Endothelial cell of umbilical vein (primary cell): Measurements from ENCODE around the gene ENTPD7. TPM values are rescaled to one million over a fixed set of nuclear protein-coding genes. Genes with fewer than 3 reads are reported as not detected.

Experiments
- BruUV-seq: library from RNA; stranded (reverse); fragments of 400-500 nt; replicated peaks from 2 replicates; lab custom pipeline; 2021; lab: Mats Ljungman, UMichigan
- CTCF ChIA-PET: fragments of 300-600, 350-600 bp; sonication (Branson Sonifier 250); formaldehyde crosslinking; loops from one replicate; lab custom pipeline; 2021; ENCODE audit warnings: antibody characterized with exemption, inconsistent platforms; lab: Charles Lee
- POLR2A ChIA-PET: fragments of 300-600, 350-600 bp; sonication (Branson Sonifier 250); formaldehyde crosslinking; loops from one replicate; lab custom pipeline; 2021; ENCODE audit warnings: antibody characterized with exemption, inconsistent platforms; lab: Charles Lee
- DNase-seq: peaks from one replicate; pipeline ENCODE4 v3.0.0-alpha.2; 2011; ENCODE audit warnings: low read depth, low spot score
- FAIRE-seq: peaks from 2 replicates; lab custom pipeline; 2011; peaks lifted over from hg19 to GRCh38; lab: Jason Lieb, UNC
- H2AFZ ChIP-seq: 2 replicates; pipeline ENCODE4 v1.6.0; 2012; ENCODE audit warnings: low read depth, low read length, control low read depth, inconsistent platforms
- H3K27ac ChIP-seq: 2 replicates; pipeline ENCODE4 v1.5.1; 2011; ENCODE audit warnings: low read depth, mild to moderate bottlenecking, control low read depth, low read length, moderate library complexity; ENCODE audit not compliant: insufficient read depth
- H3K27me3 ChIP-seq, 2 experiments: 2 replicates each; pipeline versions ENCODE4 v1.6.0 to v1.6.1; 2011; ENCODE audit warnings: low read length in 2 of 2, mixed read lengths in 1 of 2; ENCODE audit not compliant: control insufficient read depth in 2 of 2, insufficient read depth in 2 of 2
- H3K36me3 ChIP-seq, 2 experiments: 2 replicates in 1 of 2; 3 replicates in 1 of 2; pipeline ENCODE4 v1.5.1; 2011; ENCODE audit warnings: low read length in 2 of 2, mild to moderate bottlenecking in 1 of 2, moderate library complexity in 1 of 2; ENCODE audit not compliant: control insufficient read depth in 2 of 2, insufficient read depth in 2 of 2; ENCODE audit errors: extremely low read depth in 1 of 2
- H3K4me1 ChIP-seq: 3 replicates; pipeline ENCODE4 v1.5.1; 2011; ENCODE audit warnings: mild to moderate bottlenecking, low read length; ENCODE audit not compliant: control insufficient read depth, insufficient read depth; ENCODE audit errors: extremely low read depth
- H3K4me2 ChIP-seq: 2 replicates; pipeline ENCODE4 v1.6.1; 2011; ENCODE audit warnings: low read length, control low read depth, mixed read lengths; ENCODE audit not compliant: insufficient read depth
- H3K4me3 ChIP-seq, 3 experiments: fragments of 200-600 bp in 1 of 3; sonication (generic), shearing (Covaris generic) in 1 of 3; replicated peaks in 1 of 3; 2 replicates each; pipeline ENCODE4 v1.5.1; 2011 to 2016; ENCODE audit warnings: control low read depth in 3 of 3, low read length in 3 of 3, mild to moderate bottlenecking in 2 of 3, inconsistent platforms in 1 of 3, low read depth in 1 of 3, moderate library complexity in 1 of 3; ENCODE audit not compliant: insufficient read depth in 1 of 3
- H3K79me2 ChIP-seq: 2 replicates; pipeline ENCODE4 v1.6.0; 2012; ENCODE audit warnings: low read length, inconsistent platforms; ENCODE audit not compliant: control insufficient read depth, insufficient read depth
- H3K9ac ChIP-seq: replicated peaks from 2 replicates; pipeline ENCODE3; 2011; ENCODE audit warnings: low read length, control low read depth; ENCODE audit not compliant: insufficient read depth; ENCODE audit errors: extremely low read depth
- H3K9me1 ChIP-seq: replicated peaks from 3 replicates; pipeline ENCODE4 v1.6.0; 2011; ENCODE audit warnings: mild to moderate bottlenecking, low read length; ENCODE audit not compliant: control insufficient read depth, insufficient read depth; ENCODE audit errors: extremely low read depth
- H3K9me3 ChIP-seq: replicated peaks from 2 replicates; pipeline ENCODE4 v1.5.1; 2012; ENCODE audit warnings: low read length, inconsistent platforms; ENCODE audit not compliant: control insufficient read depth, insufficient read depth
- H4K20me1 ChIP-seq: replicated peaks from 2 replicates; pipeline ENCODE3; 2011; ENCODE audit warnings: mild to moderate bottlenecking, low read length; ENCODE audit not compliant: control insufficient read depth, insufficient read depth; ENCODE audit errors: extremely low read depth
- EZH2 ChIP-seq: IDR thresholded peaks from 2 replicates; pipeline ENCODE4 v1.6.1; 2012; ENCODE audit warnings: borderline replicate concordance, low read depth, mild to moderate bottlenecking, moderate library complexity, low read length, inconsistent platforms; ENCODE audit not compliant: severe bottlenecking
- FOS ChIP-seq: IDR thresholded peaks from 2 replicates; pipeline ENCODE4 v1.6.1; 2011; ENCODE audit warnings: mild to moderate bottlenecking, low read length, moderate library complexity, borderline replicate concordance; ENCODE audit not compliant: insufficient read depth
- GATA2 ChIP-seq: IDR thresholded peaks from 2 replicates; pipeline ENCODE4 v1.7.0; 2011; ENCODE audit warnings: low read depth, mild to moderate bottlenecking, moderate library complexity, mixed read lengths, low read length; ENCODE audit not compliant: insufficient read length, insufficient read depth
- JUN ChIP-seq: IDR thresholded peaks from 2 replicates; pipeline ENCODE4 v1.6.1; 2011; ENCODE audit warnings: borderline replicate concordance, low read depth; ENCODE audit not compliant: insufficient read length, insufficient read depth
- MYC ChIP-seq: IDR thresholded peaks from one replicate; pipeline ENCODE4 v1.6.1; 2011; ENCODE audit warnings: mild to moderate bottlenecking, low read depth, low read length
- POLR2A ChIP-seq: IDR thresholded peaks from 2 replicates; pipeline ENCODE4 v1.6.1; 2012; ENCODE audit warnings: low read depth, mild to moderate bottlenecking, control low read depth, low read length
- POLR2AphosphoS5 ChIP-seq: IDR thresholded peaks from 2 replicates; pipeline ENCODE4 v1.6.1; 2012; ENCODE audit warnings: low read depth, mild to moderate bottlenecking, control low read depth, low read length, moderate library complexity; ENCODE audit not compliant: insufficient read depth
- dilution Hi-C: fragments of 300-500 bp; cut with MboI; formaldehyde crosslinking; loops from one replicate; pipeline ENCODE4 v1.15.0; 2019; ENCODE audit warnings: low sequenced_read_pairs; ENCODE audit not compliant: extremely low pct_ligation_motif_present
- intact Hi-C: fragments of 100-400 bp; cut with micrococcal nuclease; formaldehyde crosslinking; loops from one replicate; pipeline ENCODE4 v1.10.0; 2022
- polyA plus RNA-seq, 4 experiments: library from polyadenylated mRNA; depleted of rRNA in 3 of 4; stranded (reverse) in 3 of 4; unstranded in 1 of 4; fragments of >200 nt; gene quantifications; 2 replicates each; pipeline versions ENCODE4 v1.2.1 to v1.2.3, GENCODE V29; 2011 to 2012; ENCODE audit warnings: missing spikeins in 1 of 4
- total RNA-seq: library from RNA; stranded (reverse); gene quantifications from 2 replicates; pipeline ENCODE4 v1.2.3, GENCODE V29; 2021
- TF ChIP-seq, protein P1 (sequence below): IDR thresholded peaks from 2 replicates; pipeline ENCODE4 v1.6.1; 2011; ENCODE audit not compliant: insufficient read depth, insufficient read length
- TF ChIP-seq, protein P2 (sequence below), 2 donors: IDR thresholded peaks; 1 replicate in 1 of 2; 2 replicates in 1 of 2; pipeline ENCODE4 v1.5.1; 2011; ENCODE audit warnings: low read length in 2 of 2, mild to moderate bottlenecking in 2 of 2, moderate library complexity in 2 of 2, control low read depth in 1 of 2, inconsistent platforms in 1 of 2, low read depth in 1 of 2; ENCODE audit not compliant: insufficient read depth in 1 of 2; ENCODE audit errors: extremely low read depth in 1 of 2

ENTPD7 gene
- total and polyA plus RNA-seq, 2 donors (not counting 3 experiments of a cell fraction or from before 2014, with no cell fraction given), result 10.1 to 20.6 TPM

DNA sequence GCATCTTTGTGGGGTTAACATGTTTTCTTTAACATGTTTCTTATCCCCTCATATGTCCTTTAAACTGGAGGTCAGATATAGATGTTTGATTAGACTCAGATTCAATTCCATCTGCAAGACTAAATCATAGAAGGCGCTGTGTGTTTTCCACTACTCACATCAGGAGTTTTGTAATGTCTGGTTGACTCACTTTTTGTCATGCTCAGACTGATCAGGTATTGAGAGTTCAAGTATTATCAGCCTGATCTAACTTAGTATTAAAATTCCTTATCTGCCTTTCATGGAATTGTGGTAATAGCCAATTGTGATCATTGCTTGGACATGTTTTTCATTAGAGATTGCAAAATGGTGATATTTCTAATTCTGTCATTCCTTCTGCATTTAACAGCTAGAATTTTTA lies 30.2 kb downstream of the ENTPD7 start:
- no peaks in the 10 kb centered on the region for H3K27me3 ChIP-seq
- H3K4me2 ChIP-seq, result no peak overlapping the region
- BruUV-seq, result no TSS peak
- H3K9me1 ChIP-seq, result no peaks in the 10 kb centered on the region
- intact Hi-C loops, result no loop called here
- H3K36me3 ChIP-seq, result peaks cover 3 to 4% of the 10 kb centered on the region in 2 experiments
- H3K4me1 ChIP-seq, result no peaks in the 10 kb centered on the region
- H3K27ac ChIP-seq, result no peak overlapping the region
- CTCF ChIA-PET, result no interaction called here
- H3K4me3 ChIP-seq, result no peak overlapping the region
- TF ChIP-seq EZH2 (no peak), FOS (no peak), MYC (no peak), JUN (no peak), POLR2A (no peak), POLR2AphosphoS5 (no peak), GATA2 (no peak)
- TF ChIP-seq, protein P1, sequence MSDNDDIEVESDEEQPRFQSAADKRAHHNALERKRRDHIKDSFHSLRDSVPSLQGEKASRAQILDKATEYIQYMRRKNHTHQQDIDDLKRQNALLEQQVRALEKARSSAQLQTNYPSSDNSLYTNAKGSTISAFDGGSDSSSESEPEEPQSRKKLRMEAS, result no peak
- TF ChIP-seq, protein P2, sequence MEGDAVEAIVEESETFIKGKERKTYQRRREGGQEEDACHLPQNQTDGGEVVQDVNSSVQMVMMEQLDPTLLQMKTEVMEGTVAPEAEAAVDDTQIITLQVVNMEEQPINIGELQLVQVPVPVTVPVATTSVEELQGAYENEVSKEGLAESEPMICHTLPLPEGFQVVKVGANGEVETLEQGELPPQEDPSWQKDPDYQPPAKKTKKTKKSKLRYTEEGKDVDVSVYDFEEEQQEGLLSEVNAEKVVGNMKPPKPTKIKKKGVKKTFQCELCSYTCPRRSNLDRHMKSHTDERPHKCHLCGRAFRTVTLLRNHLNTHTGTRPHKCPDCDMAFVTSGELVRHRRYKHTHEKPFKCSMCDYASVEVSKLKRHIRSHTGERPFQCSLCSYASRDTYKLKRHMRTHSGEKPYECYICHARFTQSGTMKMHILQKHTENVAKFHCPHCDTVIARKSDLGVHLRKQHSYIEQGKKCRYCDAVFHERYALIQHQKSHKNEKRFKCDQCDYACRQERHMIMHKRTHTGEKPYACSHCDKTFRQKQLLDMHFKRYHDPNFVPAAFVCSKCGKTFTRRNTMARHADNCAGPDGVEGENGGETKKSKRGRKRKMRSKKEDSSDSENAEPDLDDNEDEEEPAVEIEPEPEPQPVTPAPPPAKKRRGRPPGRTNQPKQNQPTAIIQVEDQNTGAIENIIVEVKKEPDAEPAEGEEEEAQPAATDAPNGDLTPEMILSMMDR (IDR thresholded peaks at IDR 0.05; ENCODE audit: extremely low read depth in 1 of 2, insufficient read depth in 1 of 2, low read depth in 1 of 2, low read length in 2 of 2), result no peak
- POLR2A ChIA-PET, result no interaction called here
- dilution Hi-C loops, result no loop called here
- H3K9ac ChIP-seq, result no peak overlapping the region
- no peak overlapping the region for H2AFZ ChIP-seq
- no peaks in the 10 kb centered on the region for H3K9me3 ChIP-seq
- no peaks in the 10 kb centered on the region for H4K20me1 ChIP-seq
- no peak for FAIRE-seq
- no peaks in the 10 kb centered on the region for H3K79me2 ChIP-seq
- no peak for DNase-seq
